HepG2 (cell line): Measurements from ENCODE around the gene GRIK4. TPM values are rescaled to one million over a fixed set of nuclear protein-coding genes. Genes with fewer than 3 reads are reported as not detected.

Source experiments
- ATAC-seq: fragments of 200-7000 bp; cut with Tn5 transposase; 3 replicates; pipeline ENCODE4 v1.9.1; 2020; ENCODE audit warnings: mild to moderate bottlenecking, moderate library complexity
- BruUV-seq: library from RNA; stranded (reverse); fragments of 400-500 nt; replicated peaks from 2 replicates; lab custom pipeline; 2021; lab: Mats Ljungman, UMichigan
- CTCF ChIA-PET: fragments of 300-600 bp; formaldehyde crosslinking; extraction: SDS; loops from one replicate; lab custom pipeline; 2021; ENCODE audit warnings: low total read pairs, inconsistent platforms, low intra/inter-chr PET ratio; lab: Yijun Ruan, JAX
- POLR2A ChIA-PET: fragments of 350-600 bp; sonication (Branson Sonifier 250); formaldehyde crosslinking; loops from one replicate; lab custom pipeline; 2020; ENCODE audit warnings: antibody characterized with exemption, inconsistent platforms; lab: Yijun Ruan, JAX
- DNase-seq: peaks from one replicate; pipeline ENCODE4 v3.0.0-alpha.2; 2015; ENCODE audit warnings: low spot score
- FAIRE-seq: peaks from 3 replicates; lab custom pipeline; 2011; peaks lifted over from hg19 to GRCh38; lab: Jason Lieb, UNC
- H2AFZ ChIP-seq: one replicate; pipeline ENCODE4 v1.6.1; 2011; ENCODE audit warnings: low read length, inconsistent platforms
- H3K27ac ChIP-seq: fragments of 300-600 bp; 3 replicates; pipeline ENCODE4 v1.8.0; 2011; ENCODE audit warnings: mixed run types, mild to moderate bottlenecking, mixed read lengths, low read length, inconsistent platforms; ENCODE audit not compliant: insufficient read depth; ENCODE audit errors: extremely low read length
- H3K27me3 ChIP-seq, 2 experiments: fragments of 200-600 bp in 1 of 2; 2 replicates in 1 of 2; 3 replicates in 1 of 2; pipeline versions ENCODE4 v1.6.0 to v1.8.0; 2011; ENCODE audit warnings: low read length in 2 of 2, mild to moderate bottlenecking in 2 of 2, moderate library complexity in 2 of 2, inconsistent platforms in 1 of 2; ENCODE audit not compliant: insufficient read depth in 2 of 2, control insufficient read depth in 1 of 2
- H3K36me3 ChIP-seq, 2 experiments: fragments of 200-600 bp in 1 of 2; replicated peaks in 1 of 2; 2 replicates in 1 of 2; 3 replicates in 1 of 2; pipeline versions ENCODE4 v1.5.1 to v1.8.0; 2011; ENCODE audit warnings: low read length in 2 of 2, inconsistent platforms in 1 of 2; ENCODE audit not compliant: insufficient read depth in 2 of 2, control insufficient read depth in 1 of 2
- H3K4me1 ChIP-seq: 2 replicates; pipeline ENCODE4 v1.5.1; 2012; ENCODE audit warnings: low read length, inconsistent platforms; ENCODE audit not compliant: insufficient read depth
- H3K4me2 ChIP-seq: 2 replicates; pipeline ENCODE4 v1.6.0; 2011; ENCODE audit warnings: low read depth, low read length, inconsistent platforms
- H3K4me3 ChIP-seq, 3 experiments: fragments of 200-600 bp in 1 of 3; sonication (generic), shearing (Covaris generic) in 1 of 3; replicated peaks in 1 of 3; 2 replicates each; pipeline ENCODE4 v1.5.1; 2011 to 2016; ENCODE audit warnings: low read length in 3 of 3, inconsistent platforms in 2 of 3, low read depth in 2 of 3, mild to moderate bottlenecking in 2 of 3, control low read depth in 1 of 3, mixed read lengths in 1 of 3; ENCODE audit not compliant: insufficient read depth in 1 of 3
- H3K79me2 ChIP-seq: one replicate; pipeline ENCODE4 v1.6.1; 2011; ENCODE audit warnings: low read length, inconsistent platforms; ENCODE audit not compliant: insufficient read depth
- H3K9ac ChIP-seq: 2 replicates; pipeline ENCODE4 v1.6.0; 2011; ENCODE audit warnings: mild to moderate bottlenecking, low read depth, low read length, inconsistent platforms; ENCODE audit not compliant: insufficient read depth
- H3K9me3 ChIP-seq: 2 replicates; pipeline ENCODE4 v1.5.1; 2012; ENCODE audit warnings: mild to moderate bottlenecking, low read length
- H4K20me1 ChIP-seq: 2 replicates; pipeline ENCODE4 v1.6.0; 2011; ENCODE audit warnings: inconsistent platforms, mild to moderate bottlenecking, low read length, moderate library complexity; ENCODE audit not compliant: insufficient read depth
- HNRNPK ChIP-seq: fragments of 200-400 bp; formaldehyde crosslinking; IDR thresholded peaks from 2 replicates; pipeline ENCODE4 v1.6.1; 2018; ENCODE audit warnings: low read length, low read depth, moderate library complexity, mild to moderate bottlenecking; ENCODE audit not compliant: poor library complexity, severe bottlenecking
- HNRNPUL1 ChIP-seq: fragments of 200-400 bp; formaldehyde crosslinking; IDR thresholded peaks from 2 replicates; pipeline ENCODE4 v1.6.1; 2017; ENCODE audit warnings: low read depth, mild to moderate bottlenecking, low read length, moderate library complexity
- KDM2A ChIP-seq: sonication (generic); formaldehyde crosslinking; IDR thresholded peaks from 2 replicates; pipeline ENCODE4 v1.4.0; 2020; ENCODE audit warnings: low read depth, missing genetic modification reagents, borderline replicate concordance
- MXD3 ChIP-seq: IDR thresholded peaks from 2 replicates; pipeline ENCODE4 v1.6.1; 2016; ENCODE audit warnings: mild to moderate bottlenecking, missing biosample characterization, missing genetic modification reagents
- MYNN ChIP-seq: sonication (generic); formaldehyde crosslinking; IDR thresholded peaks from 2 replicates; pipeline ENCODE4 v1.4.0; 2020; ENCODE audit warnings: mild to moderate bottlenecking, low read depth, missing genetic modification reagents
- NCOA1 ChIP-seq: sonication (generic); formaldehyde crosslinking; IDR thresholded peaks from 2 replicates; pipeline ENCODE4 v1.9.0; 2021; ENCODE audit warnings: missing genetic modification reagents
- NFAT5 ChIP-seq: sonication (generic); formaldehyde crosslinking; IDR thresholded peaks from 2 replicates; pipeline ENCODE4 v1.4.0; 2020; ENCODE audit warnings: missing genetic modification reagents
- PRPF4 ChIP-seq: fragments of 200-400 bp; formaldehyde crosslinking; IDR thresholded peaks from 2 replicates; pipeline ENCODE4 v1.6.1; 2016; ENCODE audit warnings: low read length, low read depth; ENCODE audit not compliant: poor library complexity, severe bottlenecking
- ZMYM3 ChIP-seq: sonication (generic); formaldehyde crosslinking; IDR thresholded peaks from 2 replicates; pipeline ENCODE4 v1.5.1; 2020; ENCODE audit warnings: mild to moderate bottlenecking, missing genetic modification reagents
- ZNF232 ChIP-seq: sonication (generic); formaldehyde crosslinking; IDR thresholded peaks from 2 replicates; pipeline ENCODE4 v1.4.0; 2020; ENCODE audit warnings: missing genetic modification reagents, borderline replicate concordance
- ZNF3 ChIP-seq: IDR thresholded peaks from 2 replicates; pipeline ENCODE4 v1.7.0; 2017; ENCODE audit warnings: inconsistent platforms
- ZNF501 ChIP-seq: sonication (generic); formaldehyde crosslinking; IDR thresholded peaks from 2 replicates; pipeline ENCODE4 v1.5.1; 2020; ENCODE audit warnings: mild to moderate bottlenecking, moderate library complexity, missing genetic modification reagents
- ZSCAN20 ChIP-seq: sonication (generic); formaldehyde crosslinking; IDR thresholded peaks from 2 replicates; pipeline ENCODE4 v1.4.0; 2020; ENCODE audit warnings: missing genetic modification reagents, mild to moderate bottlenecking, borderline replicate concordance
- WGBS: methylation state at CpG from one replicate; pipeline ENCODE4 v1.1.6; 2017; ENCODE audit warnings: low lambda C conversion rate; 5-methylcytosine and 5-hydroxymethylcytosine counted together
- in situ Hi-C: cut with HindIII; loops from 2 replicates; pipeline ENCODE4 v1.10.0; 2017; ENCODE audit warnings: low pct_unique_long_range_greater_than_20kb; ENCODE audit not compliant: extremely low pct_ligation_motif_present
- intact Hi-C: fragments of 100-400 bp; cut with micrococcal nuclease; formaldehyde crosslinking; loops from one replicate; pipeline ENCODE4 v1.10.0; 2022; ENCODE audit not compliant: unreplicated experiment
- polyA plus RNA-seq, 8 experiments: library from polyadenylated mRNA; depleted of rRNA in 3 of 8; stranded (reverse) in 7 of 8; unstranded in 1 of 8; fragments of >200 nt; fragmentation: Illumina TruSeq in 4 of 8; extraction: Trizol in 4 of 8; gene quantifications; 2 replicates each; pipeline versions ENCODE4 v1.2.1 to v1.2.3, GENCODE V29; 2011 to 2016; ENCODE audit warnings: low read depth in 4 of 8, missing spikeins in 1 of 8, mixed read lengths in 1 of 8; ENCODE audit not compliant: insufficient read depth in 1 of 8
- total RNA-seq, 5 experiments: library from RNA; depleted of rRNA; stranded (reverse); fragments of >200 nt; fragmentation: Illumina TruSeq; extraction: Trizol; gene quantifications; 2 replicates each; pipeline ENCODE4 v1.2.3, GENCODE V29; 2016; ENCODE audit warnings: low read depth in 1 of 5

Gene GRIK4
- total and polyA plus RNA-seq, 2 of the 13 experiments (the other 11 are each of a cell fraction or from before 2014, with no cell fraction given), result 0.04 to 0.07 TPM

GRCh38 chr11:120565466-120566155 lies 54.1 kb downstream of the GRIK4 start:
- ATAC-seq, result no peak
- no peaks in the 10 kb centered on the region for H4K20me1 ChIP-seq
- H3K9me3 ChIP-seq, result no peaks in the 10 kb centered on the region
- H3K36me3 ChIP-seq, result no peaks in the 10 kb centered on the region
- in situ Hi-C loops, result no loop called here
- no peak overlapping the region for H3K27ac ChIP-seq
- no peak overlapping the region for H3K4me3 ChIP-seq
- H3K4me1 ChIP-seq, result peaks cover 8% of the 10 kb centered on the region; the same call in 1 of the 2 replicates
- no peak for FAIRE-seq
- ChIA-PET POLR2A (no interaction called here), CTCF (no interaction called here)
- no peak for DNase-seq
- intact Hi-C loops, result no loop called here
- H3K4me2 ChIP-seq, result no peak overlapping the region
- H3K79me2 ChIP-seq, result no peaks in the 10 kb centered on the region
- BruUV-seq, result no TSS peak
- 57% methylated on average over 14 of the region's 14 CpGs for WGBS
- H2AFZ ChIP-seq, result no peak overlapping the region
- no peak overlapping the region for H3K9ac ChIP-seq
- H3K27me3 ChIP-seq, result peaks cover 5 to 25% of the 10 kb centered on the region in 2 experiments; a peak in 4 of 5 replicates
- TF ChIP-seq KDM2A (CRISPR knock-in tag), result no peak
- no peak for TF ChIP-seq MXD3 (CRISPR knock-in tag)
- TF ChIP-seq HNRNPK, result no peak
- no peak for TF ChIP-seq NCOA1
- TF ChIP-seq ZNF501, result no peak

GRCh38 chr11:120566176-120566575 lies 54.6 kb downstream of the GRIK4 start:
- Histone ChIP-seq H3K27me3 (peaks cover 5 to 25% of the 10 kb centered on the region in 2 experiments; a peak in 4 of 5 replicates), H3K36me3 (no peaks in the 10 kb centered on the region), H3K9me3 (no peaks in the 10 kb centered on the region), H3K9ac (no peak overlapping the region), H3K79me2 (no peaks in the 10 kb centered on the region), H2AFZ (no peak overlapping the region), H3K4me2 (no peak overlapping the region), H3K27ac (no peak overlapping the region), H3K4me3 (no peak overlapping the region), H4K20me1 (no peaks in the 10 kb centered on the region), H3K4me1 (peaks cover 8% of the 10 kb centered on the region; the same call in 1 of the 2 replicates)
- ATAC-seq (no peak), DNase-seq (no peak), FAIRE-seq (no peak)
- in situ Hi-C loops (no loop called here), intact Hi-C loops (no loop called here)
- POLR2A ChIA-PET, result no interaction called here
- no TSS peak for BruUV-seq
- 2% methylated on average over 5 of the region's 5 CpGs for WGBS
- CTCF ChIA-PET, result no interaction called here
- TF ChIP-seq MYNN (CRISPR knock-in tag) (no peak), ZNF232 (CRISPR knock-in tag) (no peak), PRPF4 (no peak), ZSCAN20 (CRISPR knock-in tag) (no peak), HNRNPUL1 (no peak), ZNF3 (CRISPR knock-in tag) (no peak), ZMYM3 (CRISPR knock-in tag) (no peak), NFAT5 (CRISPR knock-in tag) (no peak)
